Measurements from ENCODE around the gene HMCN2.
"Not testable (repeated sequence)": the region's sequence is repeated elsewhere in the genome, so short reads cannot be mapped to it uniquely, and the experiment has no call there.

Gene HMCN2

GRCh38 chr9:130245474-130245873 is 20.1 kb upstream of the HMCN2 start:
- no peak for TF ChIP-seq CTCF (IDR thresholded peaks at IDR 0.05)
- H3K4me3 Mint-ChIP-seq: no peak overlapping the region
- no peaks in the 10 kb centered on the region for H3K36me3 Mint-ChIP-seq (ENCODE audit: low read depth)
- H3K9me3 Mint-ChIP-seq: peaks cover 4% of the 10 kb centered on the region
- peaks cover 34% of the 10 kb centered on the region for H3K27me3 Mint-ChIP-seq (ENCODE audit: low read depth, poor library complexity)
- no peak overlapping the region for H3K27ac Mint-ChIP-seq
- no peak for DNase-seq
- H3K4me1 Mint-ChIP-seq: peaks cover 14% of the 10 kb centered on the region

DNA sequence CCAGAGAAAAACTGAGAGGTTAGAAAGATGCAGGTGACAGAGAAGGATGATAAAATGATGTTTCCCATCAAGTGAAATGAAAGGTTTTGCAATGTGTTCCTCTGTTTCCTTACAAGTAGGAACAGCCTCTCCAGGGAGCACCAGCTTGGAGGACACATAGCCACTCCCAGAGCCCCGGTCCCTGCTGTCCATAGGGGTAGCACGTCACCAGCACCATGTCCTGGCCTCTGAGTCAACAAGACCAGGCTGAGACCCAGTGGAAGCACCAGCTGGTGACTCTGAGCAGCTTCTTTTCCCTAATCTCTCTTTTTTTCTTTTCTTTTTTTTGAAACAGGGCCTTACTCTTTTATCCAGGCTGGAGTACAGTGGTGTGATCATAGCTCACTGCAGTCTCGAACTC is 19.4 kb upstream of the HMCN2 start:
- H3K4me1 Mint-ChIP-seq: peaks cover 9% of the 10 kb centered on the region
- no peak for TF ChIP-seq CTCF (IDR thresholded peaks at IDR 0.05)
- no peak for DNase-seq
- peaks cover 40% of the 10 kb centered on the region for H3K27me3 Mint-ChIP-seq (ENCODE audit: low read depth, poor library complexity)
- no peaks in the 10 kb centered on the region for H3K36me3 Mint-ChIP-seq (ENCODE audit: low read depth)
- no peak overlapping the region for H3K27ac Mint-ChIP-seq
- peaks cover 11% of the 10 kb centered on the region for H3K9me3 Mint-ChIP-seq
- no peak overlapping the region for H3K4me3 Mint-ChIP-seq

GRCh38 chr9:130254747-130255630 is 10.6 kb upstream of the HMCN2 start:
- no peak overlapping the region for H3K4me3 Mint-ChIP-seq
- no peaks in the 10 kb centered on the region for H3K36me3 Mint-ChIP-seq (ENCODE audit: low read depth)
- TF ChIP-seq CTCF (IDR thresholded peaks at IDR 0.05): no peak
- H3K27ac Mint-ChIP-seq: peak overlapping the region; percentile 66
- peaks cover 23% of the 10 kb centered on the region for H3K4me1 Mint-ChIP-seq
- H3K27me3 Mint-ChIP-seq (ENCODE audit: low read depth, poor library complexity): peaks cover 31% of the 10 kb centered on the region
- no peak for DNase-seq
- peaks cover 12% of the 10 kb centered on the region for H3K9me3 Mint-ChIP-seq

- no peak for DNase-seq
Observed at GRCh38 chr9:130255631-130256134, 9.9 kb upstream of the HMCN2 start.

GRCh38 chr9:130256644-130257043 is 8.9 kb upstream of the HMCN2 start:
- Mint-ChIP-seq H3K9me3 (no peaks in the 10 kb centered on the region), H3K27me3 (ENCODE audit: low read depth, poor library complexity) (peaks cover 26% of the 10 kb centered on the region), H3K27ac (no peak overlapping the region), H3K36me3 (ENCODE audit: low read depth) (no peaks in the 10 kb centered on the region), H3K4me1 (peaks cover 38% of the 10 kb centered on the region), H3K4me3 (no peak overlapping the region)
- DNase-seq: no peak
- TF ChIP-seq CTCF (IDR thresholded peaks at IDR 0.05): no peak

More at GRCh38 chr9:130255631-130256134, 9.9 kb upstream of the HMCN2 start:
- no peak overlapping the region for H3K4me3 Mint-ChIP-seq
- no peak for TF ChIP-seq CTCF (IDR thresholded peaks at IDR 0.05)
- peak overlapping the region; percentile 66 for H3K27ac Mint-ChIP-seq
- H3K4me1 Mint-ChIP-seq: peaks cover 29% of the 10 kb centered on the region
- peaks cover 6% of the 10 kb centered on the region for H3K9me3 Mint-ChIP-seq
- H3K27me3 Mint-ChIP-seq (ENCODE audit: low read depth, poor library complexity): peaks cover 28% of the 10 kb centered on the region
- no peaks in the 10 kb centered on the region for H3K36me3 Mint-ChIP-seq (ENCODE audit: low read depth)

- not testable (repeated sequence) for H3K4me3 Mint-ChIP-seq; H3K9me3 Mint-ChIP-seq; H3K27ac Mint-ChIP-seq; H3K36me3 Mint-ChIP-seq (ENCODE audit: low read depth); DNase-seq
- Mint-ChIP-seq H3K27me3 (ENCODE audit: low read depth, poor library complexity) (peaks cover 35% of the 10 kb centered on the region), H3K4me1 (peaks cover 44% of the 10 kb centered on the region)
Observed at GRCh38 chr9:130258137-130258536, 7.4 kb upstream of the HMCN2 start.

Data from nephron progenitor cell (in vitro differentiated cells).